Measurements from ENCODE around the gene TSPYL1.

The TSPYL1 gene

GRCh38 chr6:116282698-116283097, 3.0 kb upstream of the TSPYL1 start:
- no peak for TF ChIP-seq CTCF (IDR thresholded peaks at IDR 0.05; ENCODE audit: low read depth, low read length, missing control alignments)
- no peak for DNase-seq
- in situ Hi-C loops (cut with HindIII; ENCODE audit: low pct_ligation_motif_present, low sequenced_read_pairs): no loop called here
- Histone ChIP-seq H3K27me3 (replicated peaks) (no peaks in the 10 kb centered on the region), H3K4me3 (ENCODE audit: low read depth, low read length) (no peak overlapping the region), H3K36me3 (replicated peaks) (peaks cover 7% of the 10 kb centered on the region), H3K27ac (no peak overlapping the region)

DNA sequence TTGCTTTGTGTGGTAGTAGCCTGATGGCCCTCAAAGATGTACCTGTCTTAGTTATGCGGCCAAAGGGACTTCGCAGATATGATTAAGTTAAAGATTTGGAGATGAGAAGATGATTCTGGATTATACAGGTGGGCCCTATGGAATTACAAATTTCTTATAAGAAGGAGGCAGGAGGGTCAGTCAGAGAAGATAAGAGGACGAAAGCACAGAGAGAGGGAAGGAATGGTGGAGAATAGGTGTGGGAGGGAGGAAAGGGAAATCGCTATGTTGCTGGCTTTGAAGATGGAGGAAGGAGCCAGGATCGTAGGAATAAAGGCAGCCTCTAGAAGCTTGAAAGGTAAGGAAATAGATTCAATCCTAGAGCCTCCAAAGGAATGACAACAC, 1.2 kb upstream of the TSPYL1 start:
- no peak for DNase-seq
- in situ Hi-C loops (cut with HindIII; ENCODE audit: low pct_ligation_motif_present, low sequenced_read_pairs): no loop called here
- Histone ChIP-seq H3K27ac (no peak overlapping the region), H3K36me3 (replicated peaks) (peaks cover 7% of the 10 kb centered on the region), H3K27me3 (replicated peaks) (no peaks in the 10 kb centered on the region), H3K4me3 (ENCODE audit: low read depth, low read length) (no peak overlapping the region)
- TF ChIP-seq CTCF (IDR thresholded peaks at IDR 0.05; ENCODE audit: low read depth, low read length, missing control alignments): no peak

DNA sequence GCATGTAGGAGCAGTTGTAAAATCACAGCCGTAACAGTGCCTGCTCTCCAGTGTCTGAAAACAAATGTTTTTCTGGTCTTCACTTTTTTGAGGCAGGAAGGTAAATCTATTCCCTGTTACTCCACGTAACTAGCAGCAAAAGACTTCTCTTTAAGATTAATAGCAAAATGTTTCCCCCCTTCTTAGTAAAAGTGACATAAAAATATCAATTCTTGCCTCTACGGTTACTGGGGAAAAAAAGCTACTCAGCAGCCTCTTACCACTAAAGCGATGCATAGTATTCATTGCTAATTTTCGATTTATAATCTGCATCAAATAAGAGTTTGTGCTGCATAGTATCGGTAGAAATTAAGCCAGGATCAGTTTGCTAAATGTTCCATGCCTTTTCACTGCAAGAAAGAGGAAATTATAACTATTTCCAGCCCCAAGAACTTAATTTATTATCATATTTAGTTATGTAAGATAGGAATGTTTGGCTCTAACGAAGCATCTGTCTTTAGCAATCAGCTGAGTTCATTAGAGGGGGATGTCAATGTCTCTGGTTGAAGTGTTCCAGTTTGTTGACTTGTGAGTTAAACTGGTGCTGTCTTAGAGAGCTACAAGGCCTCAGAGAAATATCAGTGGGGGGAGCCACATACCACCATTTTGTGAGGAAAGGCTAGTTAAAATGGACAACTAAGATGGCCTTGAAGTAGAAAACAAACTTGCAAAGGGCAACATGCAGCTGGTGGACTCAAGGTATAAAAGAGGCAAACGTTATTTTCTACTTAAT, 617 bp upstream of the TSPYL1 start:
- TF ChIP-seq CTCF (IDR thresholded peaks at IDR 0.05; ENCODE audit: low read depth, low read length, missing control alignments): no peak
- Histone ChIP-seq H3K4me3 (ENCODE audit: low read depth, low read length) (peak overlapping the region; percentile 81), H3K27ac (peak overlapping the region; percentile 87), H3K36me3 (replicated peaks) (peaks cover 7% of the 10 kb centered on the region), H3K27me3 (replicated peaks) (no peaks in the 10 kb centered on the region)
- in situ Hi-C loops (cut with HindIII; ENCODE audit: low pct_ligation_motif_present, low sequenced_read_pairs): no loop called here
- DNase-seq: no peak

- in situ Hi-C loops (cut with HindIII; ENCODE audit: low pct_ligation_motif_present, low sequenced_read_pairs): no loop called here
- H3K36me3 ChIP-seq (replicated peaks): peaks cover 7% of the 10 kb centered on the region
- DNase-seq: no peak
Observed at GRCh38 chr6:116278854-116279231, 887 bp downstream of the TSPYL1 start.

GRCh38 chr6:116278481-116278829, 1.3 kb downstream of the TSPYL1 start:
- no peak for DNase-seq
- in situ Hi-C loops (cut with HindIII; ENCODE audit: low pct_ligation_motif_present, low sequenced_read_pairs): no loop called here
- no peak for TF ChIP-seq CTCF (IDR thresholded peaks at IDR 0.05; ENCODE audit: low read depth, low read length, missing control alignments)
- Histone ChIP-seq H3K27ac (no peak overlapping the region), H3K4me3 (ENCODE audit: low read depth, low read length) (peak overlapping the region; percentile 81), H3K36me3 (replicated peaks) (peaks cover 7% of the 10 kb centered on the region), H3K27me3 (replicated peaks) (no peaks in the 10 kb centered on the region)

More at GRCh38 chr6:116278854-116279231, 887 bp downstream of the TSPYL1 start:
- H3K27me3 ChIP-seq (replicated peaks): no peaks in the 10 kb centered on the region
- H3K4me3 ChIP-seq (ENCODE audit: low read depth, low read length): peak overlapping the region; percentile 81
- no peak for TF ChIP-seq CTCF (IDR thresholded peaks at IDR 0.05; ENCODE audit: low read depth, low read length, missing control alignments)
- peak overlapping the region; percentile 87 for H3K27ac ChIP-seq

DNA sequence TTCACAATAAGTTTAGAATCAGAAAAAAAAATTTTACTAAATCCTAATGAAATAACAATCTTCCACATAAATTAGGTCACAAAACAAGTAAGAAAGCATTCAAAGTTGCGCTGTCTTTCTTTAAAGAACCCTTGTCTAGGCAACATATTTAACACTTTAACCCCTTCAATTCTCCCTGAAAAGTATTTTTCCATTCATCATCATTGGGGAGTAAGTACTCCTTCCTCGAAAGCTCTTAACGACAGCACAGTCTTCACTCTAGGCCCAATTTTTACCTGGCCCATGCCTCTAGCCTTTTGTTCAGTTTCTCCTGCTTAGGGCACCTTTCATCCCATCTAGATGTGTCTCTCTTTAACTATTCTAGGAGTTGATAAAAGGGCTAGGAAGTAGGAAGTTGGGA, 2.6 kb downstream of the TSPYL1 start:
- peak overlapping the region; percentile 46 for H3K4me3 ChIP-seq (ENCODE audit: low read depth, low read length)
- H3K36me3 ChIP-seq (replicated peaks): peaks cover 7% of the 10 kb centered on the region
- DNase-seq: no peak
- H3K27me3 ChIP-seq (replicated peaks): no peaks in the 10 kb centered on the region
- H3K27ac ChIP-seq: no peak overlapping the region
- in situ Hi-C loops (cut with HindIII; ENCODE audit: low pct_ligation_motif_present, low sequenced_read_pairs): no loop called here
- no peak for TF ChIP-seq CTCF (IDR thresholded peaks at IDR 0.05; ENCODE audit: low read depth, low read length, missing control alignments)

All from brain microvascular endothelial cell (primary cell).